ENCODE measurements around the gene ILF2.
A peak's percentile ranks its signal among the peaks of the same experiment; 100 is the strongest.
"Not testable (repeated sequence)": the region's sequence is repeated elsewhere in the genome, so short reads cannot be mapped to it uniquely, and the experiment has no call there.

ILF2 gene

GRCh38 chr1:153647346-153647714, 23.5 kb downstream of the ILF2 start:
- no peak for DNase-seq

- no peak for DNase-seq
Observed at GRCh38 chr1:153646672-153647345, 24.0 kb downstream of the ILF2 start.

GRCh38 chr1:153643816-153644215, 27.0 kb downstream of the ILF2 start:
- DNase-seq = no peak

GRCh38 chr1:153643100-153643499, 27.7 kb downstream of the ILF2 start:
- no peak for DNase-seq

GRCh38 chr1:153642161-153642560, 28.6 kb downstream of the ILF2 start:
- no peak for DNase-seq

- DNase-seq = no peak
Observed at GRCh38 chr1:153640861-153641260, 29.9 kb downstream of the ILF2 start.

- not testable (repeated sequence) for DNase-seq
Observed at GRCh38 chr1:153640213-153640612, 30.6 kb downstream of the ILF2 start.

GRCh38 chr1:153639280-153639679, 31.5 kb downstream of the ILF2 start:
- DNase-seq = no peak

GRCh38 chr1:153638261-153638660, 32.5 kb downstream of the ILF2 start:
- DNase-seq = no peak

- no peak for DNase-seq
Observed at GRCh38 chr1:153636312-153636711, 34.5 kb downstream of the ILF2 start.

- DNase-seq = no peak
Observed at GRCh38 chr1:153635872-153636271, 34.9 kb downstream of the ILF2 start.

- peak; percentile 93 to 97 (median 94) for DNase-seq
Observed at GRCh38 chr1:153633754-153634665, 36.8 kb downstream of the ILF2 start, which contains the start of gene CHTOP. Gene CHTOP (plus strand): TSS chr1:153634066. CDS start chr1:153636589, 2,523 bp downstream.

GRCh38 chr1:153633161-153633753, 37.5 kb downstream of the ILF2 start:
- DNase-seq = no peak

- DNase-seq = no peak
Observed at GRCh38 chr1:153631047-153632022, 39.5 kb downstream of the ILF2 start.

- no peak for DNase-seq
Observed at GRCh38 chr1:153630384-153630783, 40.4 kb downstream of the ILF2 start.

GRCh38 chr1:153629971-153630370, 40.8 kb downstream of the ILF2 start:
- no peak for DNase-seq

GRCh38 chr1:153629343-153629665, 41.5 kb downstream of the ILF2 start:
- DNase-seq = no peak

- DNase-seq = no peak
Observed at GRCh38 chr1:153628638-153629342, 42.0 kb downstream of the ILF2 start.

- no peak for DNase-seq
Observed at GRCh38 chr1:153627715-153628626, 42.8 kb downstream of the ILF2 start, which contains the start of gene S100A1. Gene S100A1 (plus strand): TSS chr1:153628434. CDS start chr1:153630522, 2,088 bp downstream.

GRCh38 chr1:153626904-153627714, 43.7 kb downstream of the ILF2 start, which contains the start of gene S100A13:
Gene S100A13 (minus strand): TSS chr1:153627505. CDS start chr1:153626472, 1,033 bp downstream.
- no peak for DNase-seq

Measured in stimulated activated naive CD4-positive, alpha-beta T cell (primary cell).